Inflammatory macrophage (primary cell): ENCODE results near the gene FOXK1.

Source experiments
- DNase-seq, 2 donors: peaks; one replicate each; pipeline ENCODE4 v3.0.0-alpha.2; 2020 to 2022

The FOXK1 gene

GRCh38 chr7:4745971-4746919 lies 64.2 kb downstream of the FOXK1 start:
- DNase-seq: peak; percentile 74 to 82

GRCh38 chr7:4747013-4747412 lies 64.9 kb downstream of the FOXK1 start:
- DNase-seq: no peak

- DNase-seq: no peak
Observed at GRCh38 chr7:4747746-4748145, 65.7 kb downstream of the FOXK1 start.

- no peak for DNase-seq
Observed at GRCh38 chr7:4748231-4748681, 66.2 kb downstream of the FOXK1 start.

GRCh38 chr7:4749363-4749762 lies 67.3 kb downstream of the FOXK1 start:
- no peak for DNase-seq

GRCh38 chr7:4749798-4750197 lies 67.7 kb downstream of the FOXK1 start:
- DNase-seq: no peak

GRCh38 chr7:4751398-4751947 lies 69.4 kb downstream of the FOXK1 start:
- DNase-seq: no peak

GRCh38 chr7:4753598-4754432 lies 71.7 kb downstream of the FOXK1 start:
- DNase-seq: peak; percentile 53 to 69

GRCh38 chr7:4754433-4755010 lies 72.4 kb downstream of the FOXK1 start:
- DNase-seq: no peak

GRCh38 chr7:4755045-4755444 lies 73.0 kb downstream of the FOXK1 start:
- no peak for DNase-seq

GRCh38 chr7:4758111-4758510 lies 76.0 kb downstream of the FOXK1 start:
- no peak for DNase-seq

GRCh38 chr7:4758791-4759190 lies 76.7 kb downstream of the FOXK1 start:
- DNase-seq: no peak

GRCh38 chr7:4759211-4759610 lies 77.1 kb downstream of the FOXK1 start:
- no peak for DNase-seq

- DNase-seq: no peak
Observed at GRCh38 chr7:4760952-4761351, 78.9 kb downstream of the FOXK1 start.

- DNase-seq: no peak
Observed at GRCh38 chr7:4762121-4763055, 80.3 kb downstream of the FOXK1 start.

- DNase-seq: no peak
Observed at GRCh38 chr7:4763091-4763793, 81.1 kb downstream of the FOXK1 start.

GRCh38 chr7:4763794-4764185 lies 81.7 kb downstream of the FOXK1 start:
- DNase-seq: no peak

- DNase-seq: no peak
Observed at GRCh38 chr7:4764402-4765007, 82.4 kb downstream of the FOXK1 start.

GRCh38 chr7:4765776-4766490 lies 83.8 kb downstream of the FOXK1 start:
- no peak for DNase-seq
